SKM-1 treated with dmso at 0.1 percent for 144 hours (cell line): ENCODE data around the gene BEGAIN.
A peak's percentile ranks its signal among the peaks of the same experiment; 100 is the strongest.

Experiments
- DNase-seq: peaks from one replicate; lab custom pipeline; 2025; ENCODE audit not compliant: unreplicated experiment; lab: John Stamatoyannopoulos, UW

BEGAIN gene

GRCh38 chr14:100538351-100539002 lies 48.7 kb downstream of the BEGAIN start:
- no peak for DNase-seq

GRCh38 chr14:100537446-100538350 lies 49.5 kb downstream of the BEGAIN start:
- DNase-seq, result no peak

DNA sequence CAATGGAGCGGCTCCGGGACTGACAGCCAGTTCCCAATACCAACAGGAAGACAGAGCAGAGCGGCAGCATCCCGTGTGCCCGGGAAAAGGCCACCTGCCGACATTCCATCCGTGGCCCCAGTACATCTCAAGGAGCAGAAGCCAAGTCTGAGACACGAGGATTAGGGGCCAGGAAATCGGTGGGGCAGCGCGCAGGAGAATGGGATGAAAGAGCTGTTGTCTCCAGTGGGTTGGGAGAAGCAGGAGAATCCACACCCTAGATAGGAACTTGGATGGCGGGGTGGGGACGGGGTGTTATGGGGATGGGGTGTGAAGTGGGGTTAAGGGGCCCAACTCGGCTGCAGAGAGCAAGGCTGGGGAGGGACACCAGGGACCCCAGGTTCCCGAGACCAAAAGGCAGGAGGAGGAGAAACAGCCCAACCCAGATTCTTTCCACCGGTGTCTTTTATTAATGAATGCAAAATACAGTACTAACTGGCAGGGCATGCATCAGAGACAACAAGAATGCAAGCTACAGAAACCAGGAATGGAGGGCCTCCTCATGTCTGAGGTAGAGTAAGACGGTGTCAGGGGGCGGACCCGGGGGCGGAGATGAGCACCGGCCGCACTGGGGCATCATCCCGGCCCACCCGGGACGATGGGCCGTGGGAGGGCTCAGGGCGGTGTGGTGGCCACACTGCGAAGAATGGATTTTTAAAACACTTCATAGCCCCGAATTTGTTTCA lies 50.3 kb downstream of the BEGAIN start:
- DNase-seq, result no peak

GRCh38 chr14:100536121-100536510 lies 51.1 kb downstream of the BEGAIN start:
- DNase-seq, result no peak

- DNase-seq, result no peak
Observed at GRCh38 chr14:100535287-100536120, 51.7 kb downstream of the BEGAIN start.

DNA sequence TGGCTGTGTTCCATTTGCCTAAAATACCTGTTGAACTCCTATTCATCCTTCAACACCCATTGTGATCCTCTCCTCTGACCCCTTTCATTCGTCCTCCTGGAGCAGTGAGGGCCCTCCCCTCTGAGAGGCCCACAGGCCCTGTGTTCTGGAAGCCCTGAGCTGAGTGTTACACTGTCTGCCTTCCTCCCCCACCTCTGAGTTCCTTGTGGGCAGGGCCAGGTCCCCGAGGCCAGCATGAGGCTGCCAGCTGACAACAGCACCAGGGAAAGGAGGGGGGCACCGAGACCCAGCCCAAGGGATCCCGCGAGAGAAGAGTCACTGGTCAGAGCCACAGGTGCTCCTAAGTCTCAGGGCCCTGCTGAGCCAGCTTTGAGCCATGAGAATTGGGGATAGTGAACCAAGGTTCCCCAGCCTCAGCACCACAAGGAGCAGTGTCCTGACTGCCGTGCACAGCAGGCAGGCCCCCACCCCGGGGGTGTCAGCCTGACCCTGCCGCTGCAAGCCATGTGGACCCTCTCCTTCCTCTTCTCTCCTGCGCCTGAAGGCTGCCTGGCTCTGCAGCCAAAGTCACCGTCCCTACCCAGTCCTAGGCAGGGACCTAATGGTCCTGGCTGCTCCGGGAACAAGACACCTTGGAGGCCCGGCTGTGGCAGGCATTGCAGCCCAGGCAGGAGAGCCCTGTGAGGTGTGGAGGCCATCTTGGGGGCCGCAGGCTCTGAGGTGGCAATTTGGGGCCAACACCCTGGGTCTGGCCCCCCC lies 52.5 kb downstream of the BEGAIN start:
- DNase-seq, result no peak

- no peak for DNase-seq
Observed at GRCh38 chr14:100533656-100534485, 53.3 kb downstream of the BEGAIN start.

- peak; percentile 41 for DNase-seq
Observed at GRCh38 chr14:100532906-100533655, 54.1 kb downstream of the BEGAIN start.

DNA sequence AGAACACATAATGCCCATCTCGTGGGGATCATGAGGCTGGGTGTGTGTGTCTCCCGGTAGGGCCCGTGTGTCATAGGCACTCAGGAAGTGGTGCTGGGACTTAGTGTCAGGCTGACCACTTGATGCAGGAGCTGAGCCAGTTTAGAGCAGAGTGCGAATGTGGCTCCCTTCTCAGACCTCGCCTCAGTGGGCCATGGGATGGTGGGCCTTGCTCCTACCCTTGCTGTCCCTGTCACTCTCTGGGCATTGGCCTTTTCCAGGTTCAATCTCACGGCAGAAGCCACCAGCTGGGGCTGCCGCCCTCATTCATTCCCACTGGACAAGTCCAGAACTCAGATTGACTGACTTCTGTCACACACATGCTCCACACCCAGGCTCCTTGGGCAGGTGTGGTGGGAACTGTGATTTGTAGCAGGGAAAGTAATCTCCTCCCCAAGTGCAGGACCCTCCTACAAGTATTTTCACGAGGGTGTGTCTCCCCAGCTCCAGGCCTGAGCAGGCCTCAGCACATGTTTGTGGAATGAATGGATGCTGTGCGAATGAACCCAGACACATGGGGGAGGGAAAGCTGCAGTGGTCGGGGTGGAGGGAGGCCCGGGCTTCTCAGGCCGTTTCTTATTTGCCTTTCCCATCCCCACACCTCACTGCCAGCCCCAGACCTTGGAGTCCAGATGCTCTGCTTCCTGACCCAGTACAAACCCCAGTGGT lies 54.9 kb downstream of the BEGAIN start:
- DNase-seq, result no peak

- DNase-seq, result no peak
Observed at GRCh38 chr14:100531152-100532121, 55.8 kb downstream of the BEGAIN start.

- DNase-seq, result no peak
Observed at GRCh38 chr14:100530270-100531072, 56.7 kb downstream of the BEGAIN start.

DNA sequence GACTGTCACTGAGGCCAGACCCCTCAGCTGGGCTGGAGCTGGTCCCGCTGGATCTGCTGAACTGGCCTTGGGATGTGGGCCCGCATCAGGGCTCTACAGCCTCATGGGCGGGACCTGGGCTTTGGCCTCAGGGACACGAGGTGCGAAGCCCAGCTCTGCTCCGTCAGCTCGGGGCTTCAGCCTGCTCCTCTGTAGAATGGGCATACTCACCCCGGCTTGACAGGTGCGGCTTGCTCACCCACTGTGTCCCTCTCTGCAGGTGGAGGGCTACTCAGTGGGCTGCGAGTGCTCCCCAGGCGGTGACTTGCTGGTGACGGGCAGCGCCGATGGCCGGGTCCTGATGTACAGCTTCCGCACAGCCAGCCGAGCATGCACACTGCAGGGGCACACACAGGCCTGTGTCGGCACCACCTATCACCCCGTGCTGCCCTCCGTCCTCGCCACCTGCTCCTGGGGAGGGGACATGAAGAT lies 57.6 kb downstream of the BEGAIN start:
- DNase-seq, result no peak

GRCh38 chr14:100528962-100529560 lies 58.2 kb downstream of the BEGAIN start:
- DNase-seq, result no peak

DNA sequence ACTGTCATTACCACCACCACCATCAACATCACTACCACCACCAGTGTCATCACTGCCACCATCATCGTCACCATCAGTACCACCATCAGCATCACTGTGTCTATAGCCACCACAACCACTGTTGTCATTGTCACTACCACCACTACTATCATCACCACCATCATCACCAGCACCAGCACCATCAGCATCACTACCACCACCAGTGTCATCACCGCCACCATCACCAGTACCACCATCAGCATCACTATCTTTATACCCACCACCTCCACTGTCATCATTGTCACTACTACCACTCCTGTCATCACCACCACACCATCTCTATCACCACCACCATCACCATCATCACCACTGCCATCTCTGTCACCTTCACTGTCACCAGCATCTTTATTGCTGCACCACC lies 60.6 kb downstream of the BEGAIN start:
- DNase-seq, result no peak

- no peak for DNase-seq
Observed at GRCh38 chr14:100526057-100526456, 61.2 kb downstream of the BEGAIN start.
